Neural cell (in vitro differentiated cells): ENCODE results near the gene PRKCA. TPM values are rescaled to one million over a fixed set of nuclear protein-coding genes. Genes with fewer than 3 reads are reported as not detected.

ENCODE experiments used
- H2AFZ ChIP-seq: fragments of 200-600, 300-800 bp; sonication (generic), shearing (Covaris generic); 2 replicates; pipeline ENCODE4 v1.6.0; 2014; ENCODE audit warnings: low read depth, mild to moderate bottlenecking, antibody characterized with exemption, low read length, moderate library complexity
- H3F3A ChIP-seq: fragments of 200-600 bp; shearing (Covaris generic); 2 replicates; pipeline ENCODE4 v1.6.1; 2016; ENCODE audit warnings: mild to moderate bottlenecking, moderate library complexity, mixed read lengths, antibody characterized with exemption, low read length; ENCODE audit not compliant: insufficient read depth, poor library complexity, severe bottlenecking
- H3K27ac ChIP-seq: fragments of 200-600, 300-800 bp; sonication (generic), shearing (Covaris generic); 2 replicates; pipeline ENCODE4 v1.5.1; 2014; ENCODE audit warnings: mild to moderate bottlenecking, low read length, moderate library complexity
- H3K27me3 ChIP-seq: fragments of 300-800, 200-600 bp; sonication (generic), shearing (Covaris generic); 2 replicates; pipeline ENCODE4 v1.6.0; 2014; ENCODE audit warnings: mild to moderate bottlenecking, low read depth, low read length, moderate library complexity; ENCODE audit not compliant: insufficient read depth
- H3K36me3 ChIP-seq: fragments of 300-800, 200-600 bp; sonication (generic), shearing (Covaris generic); 2 replicates; pipeline ENCODE4 v1.5.1; 2014; ENCODE audit warnings: mild to moderate bottlenecking, antibody characterized with exemption, low read length, moderate library complexity; ENCODE audit not compliant: insufficient read depth
- H3K4me2 ChIP-seq: fragments of 300-800, 200-600 bp; sonication (generic), shearing (Covaris generic); 2 replicates; pipeline ENCODE4 v1.6.0; 2014; ENCODE audit warnings: mild to moderate bottlenecking, low read length
- H3K4me3 ChIP-seq: fragments of 300-800, 200-600 bp; sonication (generic), shearing (Covaris generic); 2 replicates; pipeline ENCODE4 v1.5.1; 2014; ENCODE audit warnings: mild to moderate bottlenecking, low read length, moderate library complexity
- H3K79me2 ChIP-seq: fragments of 200-600 bp; shearing (Covaris generic); replicated peaks from 2 replicates; pipeline ENCODE4 v1.6.0; 2014; ENCODE audit warnings: mild to moderate bottlenecking, low read length, moderate library complexity; ENCODE audit not compliant: insufficient read depth
- H3K9ac ChIP-seq: fragments of 300-800, 200-600 bp; sonication (generic), shearing (Covaris generic); 2 replicates; pipeline ENCODE4 v1.6.1; 2016; ENCODE audit warnings: mild to moderate bottlenecking, low read length, mixed read lengths
- H3K9me2 ChIP-seq: fragments of 200-600 bp; shearing (Covaris generic); 2 replicates; pipeline ENCODE4 v1.6.1; 2016; ENCODE audit warnings: mild to moderate bottlenecking, low read length, mixed read lengths; ENCODE audit not compliant: insufficient read depth
- H3K9me3 ChIP-seq: fragments of 200-600, 300-800 bp; sonication (generic), shearing (Covaris generic); 2 replicates; pipeline ENCODE4 v1.6.1; 2016; ENCODE audit warnings: mild to moderate bottlenecking, mixed run types, low read length, moderate library complexity, mixed read lengths
- H4K20me1 ChIP-seq: fragments of 200-600 bp; shearing (Covaris generic); 2 replicates; pipeline ENCODE4 v1.6.1; 2016; ENCODE audit warnings: mild to moderate bottlenecking, mixed run types; ENCODE audit not compliant: insufficient read depth
- EP300 ChIP-seq: fragments of 450-650 bp; conservative IDR thresholded peaks from 2 replicates; pipeline ENCODE4 v1.6.1; 2014; ENCODE audit warnings: antibody characterized with exemption, mild to moderate bottlenecking, moderate library complexity; ENCODE audit not compliant: poor library complexity, severe bottlenecking
- EZH2 ChIP-seq: fragments of 200-600, 300-800 bp; shearing (Covaris generic), sonication (generic); IDR thresholded peaks from 2 replicates; pipeline ENCODE4 v1.6.1; 2014; ENCODE audit warnings: antibody characterized with exemption, low read length, borderline replicate concordance, mild to moderate bottlenecking; ENCODE audit not compliant: insufficient read depth, poor library complexity, severe bottlenecking
- MXI1 ChIP-seq: fragments of 450-650 bp; conservative IDR thresholded peaks from 2 replicates; pipeline ENCODE4 v1.6.1; 2014; ENCODE audit warnings: antibody characterized with exemption, mild to moderate bottlenecking; ENCODE audit not compliant: poor library complexity, severe bottlenecking
- POLR2AphosphoS5 ChIP-seq: IDR thresholded peaks from 2 replicates; pipeline ENCODE4 v1.6.1; 2012
- RAD21 ChIP-seq: fragments of 450-650 bp; conservative IDR thresholded peaks from 2 replicates; pipeline ENCODE4 v1.6.1; 2014; ENCODE audit warnings: antibody characterized with exemption, mild to moderate bottlenecking, moderate library complexity
- SMC3 ChIP-seq: fragments of 450-650 bp; conservative IDR thresholded peaks from 2 replicates; pipeline ENCODE4 v1.6.1; 2014; ENCODE audit warnings: antibody characterized with exemption, mild to moderate bottlenecking, moderate library complexity; ENCODE audit not compliant: poor library complexity
- TAF1 ChIP-seq: IDR thresholded peaks from 2 replicates; pipeline ENCODE4 v1.6.1; 2012; ENCODE audit warnings: low read depth
- polyA plus RNA-seq: library from polyadenylated mRNA; depleted of rRNA; stranded (reverse); fragments of >200 nt; gene quantifications from 2 replicates; pipeline ENCODE4 v1.2.3, GENCODE V29; 2014
- TF ChIP-seq, protein P1 (sequence below): IDR thresholded peaks from 2 replicates; pipeline ENCODE4 v1.6.1; 2012; ENCODE audit warnings: borderline replicate concordance
- TF ChIP-seq, protein P2 (sequence below): fragments of 450-650 bp; IDR thresholded peaks from 2 replicates; pipeline ENCODE4 v1.5.1; 2014; ENCODE audit warnings: antibody characterized with exemption, mild to moderate bottlenecking, moderate library complexity; ENCODE audit not compliant: poor library complexity, severe bottlenecking

Gene PRKCA
- polyA plus RNA-seq, 1 donor from 2014 or later, result 5.9 TPM

DNA sequence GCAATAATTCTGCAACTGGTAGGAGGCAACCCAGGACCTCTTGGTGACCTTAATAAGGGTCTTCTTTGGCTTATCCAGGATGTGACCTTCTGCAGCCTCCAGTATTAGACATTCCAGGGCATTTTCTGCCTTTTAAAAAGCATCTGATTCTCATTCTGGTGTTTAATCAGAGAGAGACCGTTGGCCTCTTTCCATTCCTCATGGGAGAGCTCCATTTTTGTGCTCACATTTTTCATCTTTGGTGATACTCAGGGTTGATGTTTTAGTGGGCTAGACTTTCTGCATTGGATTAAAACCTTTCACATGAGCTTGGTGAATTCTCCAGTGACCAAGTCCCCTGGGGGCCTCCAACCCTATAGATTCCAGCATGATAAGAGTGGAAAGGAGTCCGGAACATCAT lies 382.3 kb downstream of the PRKCA start:
- Histone ChIP-seq H3F3A (no peaks in the 10 kb centered on the region), H3K79me2 (no peaks in the 10 kb centered on the region), H2AFZ (no peak overlapping the region), H3K4me2 (no peak overlapping the region), H3K9ac (no peak overlapping the region), H3K27me3 (no peaks in the 10 kb centered on the region), H3K36me3 (no peaks in the 10 kb centered on the region), H3K9me3 (no peaks in the 10 kb centered on the region), H3K4me3 (no peak overlapping the region), H3K27ac (no peak overlapping the region), H3K9me2 (no peaks in the 10 kb centered on the region), H4K20me1 (no peaks in the 10 kb centered on the region)
- TF ChIP-seq POLR2AphosphoS5, result no peak
- no peak for TF ChIP-seq EZH2
- TF ChIP-seq TAF1, result no peak
- no peak for TF ChIP-seq RAD21
- no peak for TF ChIP-seq MXI1
- TF ChIP-seq EP300, result no peak
- TF ChIP-seq, protein P1, sequence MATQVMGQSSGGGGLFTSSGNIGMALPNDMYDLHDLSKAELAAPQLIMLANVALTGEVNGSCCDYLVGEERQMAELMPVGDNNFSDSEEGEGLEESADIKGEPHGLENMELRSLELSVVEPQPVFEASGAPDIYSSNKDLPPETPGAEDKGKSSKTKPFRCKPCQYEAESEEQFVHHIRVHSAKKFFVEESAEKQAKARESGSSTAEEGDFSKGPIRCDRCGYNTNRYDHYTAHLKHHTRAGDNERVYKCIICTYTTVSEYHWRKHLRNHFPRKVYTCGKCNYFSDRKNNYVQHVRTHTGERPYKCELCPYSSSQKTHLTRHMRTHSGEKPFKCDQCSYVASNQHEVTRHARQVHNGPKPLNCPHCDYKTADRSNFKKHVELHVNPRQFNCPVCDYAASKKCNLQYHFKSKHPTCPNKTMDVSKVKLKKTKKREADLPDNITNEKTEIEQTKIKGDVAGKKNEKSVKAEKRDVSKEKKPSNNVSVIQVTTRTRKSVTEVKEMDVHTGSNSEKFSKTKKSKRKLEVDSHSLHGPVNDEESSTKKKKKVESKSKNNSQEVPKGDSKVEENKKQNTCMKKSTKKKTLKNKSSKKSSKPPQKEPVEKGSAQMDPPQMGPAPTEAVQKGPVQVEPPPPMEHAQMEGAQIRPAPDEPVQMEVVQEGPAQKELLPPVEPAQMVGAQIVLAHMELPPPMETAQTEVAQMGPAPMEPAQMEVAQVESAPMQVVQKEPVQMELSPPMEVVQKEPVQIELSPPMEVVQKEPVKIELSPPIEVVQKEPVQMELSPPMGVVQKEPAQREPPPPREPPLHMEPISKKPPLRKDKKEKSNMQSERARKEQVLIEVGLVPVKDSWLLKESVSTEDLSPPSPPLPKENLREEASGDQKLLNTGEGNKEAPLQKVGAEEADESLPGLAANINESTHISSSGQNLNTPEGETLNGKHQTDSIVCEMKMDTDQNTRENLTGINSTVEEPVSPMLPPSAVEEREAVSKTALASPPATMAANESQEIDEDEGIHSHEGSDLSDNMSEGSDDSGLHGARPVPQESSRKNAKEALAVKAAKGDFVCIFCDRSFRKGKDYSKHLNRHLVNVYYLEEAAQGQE, result no peak
- TF ChIP-seq SMC3, result no peak
- TF ChIP-seq, protein P2, sequence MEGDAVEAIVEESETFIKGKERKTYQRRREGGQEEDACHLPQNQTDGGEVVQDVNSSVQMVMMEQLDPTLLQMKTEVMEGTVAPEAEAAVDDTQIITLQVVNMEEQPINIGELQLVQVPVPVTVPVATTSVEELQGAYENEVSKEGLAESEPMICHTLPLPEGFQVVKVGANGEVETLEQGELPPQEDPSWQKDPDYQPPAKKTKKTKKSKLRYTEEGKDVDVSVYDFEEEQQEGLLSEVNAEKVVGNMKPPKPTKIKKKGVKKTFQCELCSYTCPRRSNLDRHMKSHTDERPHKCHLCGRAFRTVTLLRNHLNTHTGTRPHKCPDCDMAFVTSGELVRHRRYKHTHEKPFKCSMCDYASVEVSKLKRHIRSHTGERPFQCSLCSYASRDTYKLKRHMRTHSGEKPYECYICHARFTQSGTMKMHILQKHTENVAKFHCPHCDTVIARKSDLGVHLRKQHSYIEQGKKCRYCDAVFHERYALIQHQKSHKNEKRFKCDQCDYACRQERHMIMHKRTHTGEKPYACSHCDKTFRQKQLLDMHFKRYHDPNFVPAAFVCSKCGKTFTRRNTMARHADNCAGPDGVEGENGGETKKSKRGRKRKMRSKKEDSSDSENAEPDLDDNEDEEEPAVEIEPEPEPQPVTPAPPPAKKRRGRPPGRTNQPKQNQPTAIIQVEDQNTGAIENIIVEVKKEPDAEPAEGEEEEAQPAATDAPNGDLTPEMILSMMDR, result no peak

DNA sequence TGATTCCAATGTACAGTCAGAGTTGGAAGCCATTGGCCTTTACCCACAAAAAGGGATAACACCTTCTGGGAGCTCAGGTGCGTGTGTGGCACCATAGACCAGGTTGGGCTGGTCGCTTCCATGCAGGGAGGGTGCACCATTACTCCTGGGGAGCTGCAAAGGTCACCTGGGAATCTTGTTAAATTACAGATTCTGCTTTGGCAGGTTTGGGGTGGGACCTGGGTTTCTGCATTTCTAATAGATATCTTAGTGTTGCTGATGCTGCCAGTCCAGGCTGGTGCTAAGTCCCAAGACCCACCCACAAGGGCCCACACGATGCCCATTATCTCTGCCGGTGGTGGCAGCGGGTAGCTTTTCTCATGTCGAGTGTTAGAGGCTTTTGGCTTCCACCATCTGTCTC lies 384.2 kb downstream of the PRKCA start:
- Histone ChIP-seq H3K4me2 (no peak overlapping the region), H3F3A (no peaks in the 10 kb centered on the region), H3K79me2 (no peaks in the 10 kb centered on the region), H3K27me3 (no peaks in the 10 kb centered on the region), H3K9ac (no peak overlapping the region), H3K4me3 (no peak overlapping the region), H3K9me2 (no peaks in the 10 kb centered on the region), H3K36me3 (no peaks in the 10 kb centered on the region), H3K9me3 (no peaks in the 10 kb centered on the region), H2AFZ (no peak overlapping the region), H3K27ac (no peak overlapping the region), H4K20me1 (no peaks in the 10 kb centered on the region)
- TF ChIP-seq TAF1, result no peak
- TF ChIP-seq RAD21, result no peak
- TF ChIP-seq SMC3, result no peak
- no peak for TF ChIP-seq MXI1
- TF ChIP-seq EZH2, result no peak
- TF ChIP-seq, protein P2, result no peak
- no peak for TF ChIP-seq POLR2AphosphoS5
- TF ChIP-seq, protein P1, result no peak
- no peak for TF ChIP-seq EP300
